ENCODE data around the gene VCL. TPM values are rescaled to one million over a fixed set of nuclear protein-coding genes. Genes with fewer than 3 reads are reported as not detected.
A peak's percentile ranks its signal among the peaks of the same experiment; 100 is the strongest.
"Not testable (repeated sequence)": the region's sequence is repeated elsewhere in the genome, so short reads cannot be mapped to it uniquely, and the experiment has no call there.

Gene VCL
- total RNA-seq, 4 donors from 2014 or later, result 96.1 to 133 (median 120) TPM

DNA sequence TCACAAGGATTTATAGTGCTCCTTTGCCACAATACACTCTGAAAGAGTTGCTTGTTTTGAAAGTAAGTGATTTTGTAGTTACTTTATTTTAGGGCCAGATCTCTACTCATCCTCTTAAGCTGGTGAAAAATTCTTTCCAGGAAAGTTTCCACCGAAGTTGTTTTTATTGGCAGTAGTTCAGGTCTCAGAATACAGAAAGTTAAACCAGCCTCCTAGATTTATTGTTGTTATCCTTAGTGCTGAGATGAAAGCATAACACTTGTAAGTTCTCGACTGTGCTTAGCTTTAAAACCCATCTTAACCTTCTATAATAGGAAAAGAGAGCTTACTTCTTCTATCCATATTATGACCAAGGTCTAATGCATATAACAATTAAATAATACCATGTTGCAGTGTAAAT lies 147.2 kb downstream of the VCL start:
- Histone ChIP-seq H3K36me3 (no peaks in the 10 kb centered on the region), H3K4me3 (no peak overlapping the region), H3K4me1 (peaks cover 18 to 37% (median 25%) of the 10 kb centered on the region in 4 donors), H3K27ac (peak overlapping the region; percentile 33 to 65 (median 63)), H3K9me3 (no peaks in the 10 kb centered on the region), H3K27me3 (no peaks in the 10 kb centered on the region)
- in situ Hi-C loops (cut with MboI; ENCODE audit: low pct_ligation_motif_present in 1 of 4, low pct_unique_long_range_greater_than_20kb in 1 of 4, low sequenced_read_pairs in 3 of 4), result no loop called here
- no peak for DNase-seq
- TF ChIP-seq EP300 (IDR thresholded peaks at IDR 0.05; ENCODE audit: low read depth) (no peak), POLR2AphosphoS5 (IDR thresholded peaks at IDR 0.05) (peak in 2 of 3 donors; percentile 28 to 64), POLR2A (IDR thresholded peaks at IDR 0.05) (no peak)
- TF ChIP-seq, protein P1, sequence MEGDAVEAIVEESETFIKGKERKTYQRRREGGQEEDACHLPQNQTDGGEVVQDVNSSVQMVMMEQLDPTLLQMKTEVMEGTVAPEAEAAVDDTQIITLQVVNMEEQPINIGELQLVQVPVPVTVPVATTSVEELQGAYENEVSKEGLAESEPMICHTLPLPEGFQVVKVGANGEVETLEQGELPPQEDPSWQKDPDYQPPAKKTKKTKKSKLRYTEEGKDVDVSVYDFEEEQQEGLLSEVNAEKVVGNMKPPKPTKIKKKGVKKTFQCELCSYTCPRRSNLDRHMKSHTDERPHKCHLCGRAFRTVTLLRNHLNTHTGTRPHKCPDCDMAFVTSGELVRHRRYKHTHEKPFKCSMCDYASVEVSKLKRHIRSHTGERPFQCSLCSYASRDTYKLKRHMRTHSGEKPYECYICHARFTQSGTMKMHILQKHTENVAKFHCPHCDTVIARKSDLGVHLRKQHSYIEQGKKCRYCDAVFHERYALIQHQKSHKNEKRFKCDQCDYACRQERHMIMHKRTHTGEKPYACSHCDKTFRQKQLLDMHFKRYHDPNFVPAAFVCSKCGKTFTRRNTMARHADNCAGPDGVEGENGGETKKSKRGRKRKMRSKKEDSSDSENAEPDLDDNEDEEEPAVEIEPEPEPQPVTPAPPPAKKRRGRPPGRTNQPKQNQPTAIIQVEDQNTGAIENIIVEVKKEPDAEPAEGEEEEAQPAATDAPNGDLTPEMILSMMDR (IDR thresholded peaks at IDR 0.05), result no peak
- intact Hi-C loops (cut with DNase I; ENCODE audit: low total_unique reads), result no loop called here
- WGBS, 2 donors (ENCODE audit: low coverage in 1 of 2), result 14 to 24% methylated on average over 1 to 2 of the region's 2 CpGs

DNA sequence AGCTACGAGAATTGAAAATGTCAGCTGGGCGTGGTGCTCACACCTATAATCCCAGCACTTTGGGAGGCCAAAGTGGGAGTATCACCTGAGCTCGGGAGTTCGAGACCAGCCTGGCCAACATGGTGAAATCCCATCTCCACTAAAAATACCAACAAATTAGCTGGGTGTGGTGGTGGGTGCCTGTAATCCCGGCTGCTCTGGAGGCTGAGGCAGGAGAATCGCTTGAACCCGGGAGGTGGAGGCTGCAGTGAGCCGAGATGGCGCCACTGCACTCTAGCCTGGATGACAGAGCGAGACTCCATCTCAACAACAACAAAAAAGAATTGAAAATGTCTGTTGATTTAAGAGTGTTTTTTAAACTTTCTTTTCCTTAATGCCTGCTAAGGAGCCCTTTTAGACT lies 149.1 kb downstream of the VCL start:
- in situ Hi-C loops (cut with MboI; ENCODE audit: low pct_ligation_motif_present in 1 of 4, low pct_unique_long_range_greater_than_20kb in 1 of 4, low sequenced_read_pairs in 3 of 4); H3K9me3 ChIP-seq; DNase-seq; H3K27ac ChIP-seq; H3K36me3 ChIP-seq; H3K27me3 ChIP-seq; H3K4me3 ChIP-seq; intact Hi-C loops (cut with DNase I; ENCODE audit: low total_unique reads): not testable (repeated sequence)
- WGBS, 2 donors (ENCODE audit: low coverage in 1 of 2), result 94 to 95% methylated on average over 3 to 10 of the region's 10 CpGs
- peaks cover 18 to 41% (median 30%) of the 10 kb centered on the region in 4 donors for H3K4me1 ChIP-seq

DNA sequence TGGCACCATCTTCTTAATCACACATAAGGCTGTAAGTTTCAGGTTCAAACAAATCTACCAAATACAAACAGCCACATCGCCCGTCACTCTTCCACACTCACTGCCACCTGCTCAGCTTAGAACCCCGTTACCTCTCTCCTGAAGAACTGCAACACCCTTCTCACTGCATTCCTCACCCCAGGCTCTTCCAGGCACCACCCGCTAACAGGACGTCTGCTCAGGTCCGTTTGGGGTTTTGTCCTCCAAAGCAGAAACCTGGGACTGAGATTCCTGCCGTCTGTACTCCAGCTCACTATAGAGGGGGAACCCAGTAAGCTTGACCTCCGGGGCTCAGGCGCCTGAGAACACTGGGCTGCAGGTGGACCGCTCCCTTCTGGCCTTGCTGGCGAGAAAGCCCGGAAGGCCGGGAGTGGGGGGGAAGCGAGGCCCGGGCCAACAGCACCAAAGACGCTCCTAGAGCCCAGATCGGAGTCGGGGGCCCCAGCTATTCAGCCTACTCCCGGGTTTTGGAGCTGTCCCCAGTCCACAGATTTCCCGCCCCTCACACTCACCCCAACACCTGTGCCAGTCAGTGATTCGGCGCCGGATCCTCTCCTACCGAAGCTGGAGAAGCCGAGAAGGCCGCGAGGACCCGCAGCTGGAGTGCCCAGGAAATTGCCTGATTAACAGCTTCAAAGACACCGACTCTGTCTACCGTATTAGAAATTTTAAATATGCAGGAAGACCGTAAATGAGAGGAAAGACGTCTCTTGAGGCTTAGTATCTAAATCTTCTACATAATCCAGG lies 152.5 kb downstream of the VCL start, which contains the start of gene AP3M1:
AP3M1 (minus strand) TSS at position 625 of the 786 bp plus-strand sequence. CDS start 12,449 bp downstream, outside the sequence.
- intact Hi-C loops (cut with DNase I; ENCODE audit: low total_unique reads) (no loop called here), in situ Hi-C loops (cut with MboI; ENCODE audit: low pct_ligation_motif_present in 1 of 4, low pct_unique_long_range_greater_than_20kb in 1 of 4, low sequenced_read_pairs in 3 of 4) (no loop called here)
- peak within 1 kb of the TSS; percentile 87 to 94 (median 92) for H3K27ac ChIP-seq
- no peaks in the 10 kb centered on the region for H3K27me3 ChIP-seq
- no peaks in the 10 kb centered on the region for H3K9me3 ChIP-seq
- TF ChIP-seq POLR2AphosphoS5 (IDR thresholded peaks at IDR 0.05) (no peak), POLR2A (IDR thresholded peaks at IDR 0.05) (peak; percentile 28), EP300 (IDR thresholded peaks at IDR 0.05; ENCODE audit: low read depth) (no peak)
- TF ChIP-seq, protein P1 (IDR thresholded peaks at IDR 0.05), result no peak
- DNase-seq, result peak; percentile 84
- WGBS, 2 donors (ENCODE audit: low coverage in 1 of 2), result 1 to 3% methylated on average over 10 to 32 of the region's 32 CpGs
- H3K36me3 ChIP-seq, result no peaks in the 10 kb centered on the region
- H3K4me3 ChIP-seq, result peak within 1 kb of the TSS; percentile 83 to 98 (median 87)
- peaks cover 18 to 52% (median 32%) of the 10 kb centered on the region in 4 donors for H3K4me1 ChIP-seq

DNA sequence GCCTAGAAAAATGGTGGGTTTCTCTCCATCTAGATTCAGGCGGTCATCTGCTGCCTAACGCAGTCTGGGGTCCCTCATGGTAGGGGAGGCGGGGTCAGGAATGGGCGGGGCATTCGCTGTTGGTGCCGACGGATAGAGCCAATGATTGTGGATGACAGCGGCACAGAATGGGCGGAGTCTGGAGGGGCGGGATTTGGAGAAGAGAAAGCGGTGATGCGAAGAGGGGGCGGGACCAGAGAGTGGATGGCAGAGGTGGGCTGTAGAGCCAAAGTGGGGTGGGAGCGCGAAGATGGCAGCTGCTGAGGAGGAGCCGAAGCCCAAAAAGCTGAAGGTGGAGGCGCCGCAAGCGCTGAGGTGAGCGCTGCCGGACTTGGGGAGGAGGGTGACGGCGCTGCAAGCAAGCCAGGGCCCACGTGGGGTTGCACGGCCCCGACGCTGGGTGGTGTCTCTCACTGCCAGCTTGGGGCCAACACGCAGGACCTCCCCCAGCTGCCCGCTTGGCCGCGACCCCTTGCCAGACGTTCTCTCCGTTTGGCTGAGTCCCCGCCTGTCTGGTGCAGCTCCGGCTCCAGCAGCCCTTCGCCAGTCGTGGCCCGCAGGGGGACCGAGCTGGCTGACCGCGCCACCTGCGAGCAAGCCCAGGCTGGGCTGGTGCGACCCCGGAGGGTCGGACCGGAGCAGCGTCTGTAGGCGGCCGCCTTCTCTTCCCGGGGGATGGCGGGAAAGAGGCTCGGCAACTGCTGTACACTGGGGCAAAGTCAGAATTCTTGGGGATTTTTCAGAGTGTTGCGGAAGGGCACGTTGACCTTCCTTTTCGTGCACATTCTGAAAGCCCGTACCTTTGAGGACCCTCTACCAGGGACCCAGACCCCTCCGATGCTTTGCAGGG lies 153.3 kb downstream of the VCL start, which contains the start of gene ADK:
ADK (plus strand) TSS at position 232 of the 889 bp plus-strand sequence; CDS start at position 290, 58 bp downstream.
- WGBS, 2 donors (ENCODE audit: low coverage in 1 of 2), result 0% methylated on average over 13 to 49 of the region's 57 CpGs
- in situ Hi-C loops (cut with MboI; ENCODE audit: low pct_ligation_motif_present in 1 of 4, low pct_unique_long_range_greater_than_20kb in 1 of 4, low sequenced_read_pairs in 3 of 4), result no loop called here
- peak; percentile 73 to 84 (median 73) for TF ChIP-seq POLR2AphosphoS5 (IDR thresholded peaks at IDR 0.05)
- TF ChIP-seq EP300 (IDR thresholded peaks at IDR 0.05; ENCODE audit: low read depth), result no peak
- TF ChIP-seq POLR2A (IDR thresholded peaks at IDR 0.05), result peak; percentile 66
- TF ChIP-seq, protein P1 (IDR thresholded peaks at IDR 0.05), result peak in 3 of 5 experiments; percentile 29 to 49 (median 46)
- peak within 1 kb of the TSS; percentile 87 to 94 (median 92) for H3K27ac ChIP-seq
- no peaks in the 10 kb centered on the region for H3K36me3 ChIP-seq
- peaks cover 12 to 43% (median 24%) of the 10 kb centered on the region in 4 donors for H3K4me1 ChIP-seq
- no peaks in the 10 kb centered on the region for H3K9me3 ChIP-seq
- intact Hi-C loops (cut with DNase I; ENCODE audit: low total_unique reads), result no loop called here
- H3K4me3 ChIP-seq, result peak within 1 kb of the TSS; percentile 83 to 98 (median 87)
- peak; percentile 100 for DNase-seq
- H3K27me3 ChIP-seq, result no peaks in the 10 kb centered on the region

Data from transverse colon (tissue), 4 donors.